ENCODE results near the gene IFNL3.

DNA sequence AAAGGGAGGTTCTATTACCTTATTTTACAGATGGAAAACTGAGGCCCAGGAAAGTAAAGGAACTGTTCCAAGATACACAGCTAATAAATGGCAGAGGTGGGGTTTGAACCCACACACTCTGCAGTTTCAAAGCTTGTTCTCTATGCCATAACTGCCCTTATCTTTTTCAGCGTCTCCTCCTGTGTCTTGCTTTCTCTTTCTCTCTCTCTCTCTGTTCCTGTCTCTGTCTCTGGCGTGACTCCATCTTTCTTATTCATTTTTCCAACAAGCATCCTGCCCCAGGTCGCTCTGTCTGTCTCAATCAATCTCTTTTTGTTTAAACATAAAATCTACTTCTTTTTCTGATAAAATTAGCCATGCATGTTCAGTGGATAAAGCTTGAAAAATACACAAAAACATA, 7.0 kb upstream of the IFNL3 start:
- no peak for TF ChIP-seq EZH2 (IDR thresholded peaks at IDR 0.05; ENCODE audit: low read depth)
- TF ChIP-seq, protein P1, sequence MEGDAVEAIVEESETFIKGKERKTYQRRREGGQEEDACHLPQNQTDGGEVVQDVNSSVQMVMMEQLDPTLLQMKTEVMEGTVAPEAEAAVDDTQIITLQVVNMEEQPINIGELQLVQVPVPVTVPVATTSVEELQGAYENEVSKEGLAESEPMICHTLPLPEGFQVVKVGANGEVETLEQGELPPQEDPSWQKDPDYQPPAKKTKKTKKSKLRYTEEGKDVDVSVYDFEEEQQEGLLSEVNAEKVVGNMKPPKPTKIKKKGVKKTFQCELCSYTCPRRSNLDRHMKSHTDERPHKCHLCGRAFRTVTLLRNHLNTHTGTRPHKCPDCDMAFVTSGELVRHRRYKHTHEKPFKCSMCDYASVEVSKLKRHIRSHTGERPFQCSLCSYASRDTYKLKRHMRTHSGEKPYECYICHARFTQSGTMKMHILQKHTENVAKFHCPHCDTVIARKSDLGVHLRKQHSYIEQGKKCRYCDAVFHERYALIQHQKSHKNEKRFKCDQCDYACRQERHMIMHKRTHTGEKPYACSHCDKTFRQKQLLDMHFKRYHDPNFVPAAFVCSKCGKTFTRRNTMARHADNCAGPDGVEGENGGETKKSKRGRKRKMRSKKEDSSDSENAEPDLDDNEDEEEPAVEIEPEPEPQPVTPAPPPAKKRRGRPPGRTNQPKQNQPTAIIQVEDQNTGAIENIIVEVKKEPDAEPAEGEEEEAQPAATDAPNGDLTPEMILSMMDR (conservative IDR thresholded peaks at IDR 0.05), result no peak

Measured in PC-9 (cell line).